Loucy (cell line): ENCODE results near the gene CDRT4.

Experiments used
- EZH2phosphoT487 ChIP-seq: fragments of 200-600 bp; IDR thresholded peaks from 2 replicates; pipeline ENCODE4 v1.6.1; 2018; ENCODE audit warnings: antibody characterized with exemption, mild to moderate bottlenecking, moderate library complexity, borderline replicate concordance
- TF ChIP-seq, protein P1 (sequence below): fragments of 200-600 bp; sonication (generic); conservative IDR thresholded peaks from 2 replicates; pipeline ENCODE4 v1.5.1; 2014; ENCODE audit warnings: mild to moderate bottlenecking, antibody characterized with exemption, low read length

DNA sequence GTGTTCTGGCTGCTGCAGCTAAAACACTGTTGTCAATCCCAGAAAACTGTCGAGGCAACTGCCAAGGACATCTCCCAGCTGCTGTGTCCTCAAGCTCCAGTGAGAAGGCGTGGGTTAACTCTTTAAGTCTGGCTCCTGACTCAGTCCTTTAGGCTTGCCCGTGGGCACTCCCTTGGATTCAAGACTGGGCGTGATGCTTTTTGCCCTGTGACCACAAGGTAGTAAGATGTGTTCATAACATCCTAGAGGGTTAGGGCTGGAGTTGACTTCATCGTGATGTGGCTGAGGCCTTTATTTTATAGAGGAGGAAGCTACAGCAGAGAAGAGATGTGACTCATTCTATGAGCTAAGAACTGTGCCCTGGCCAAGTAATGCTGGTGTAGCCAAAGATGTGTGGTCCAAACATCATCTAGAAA is 75.1 kb downstream of the CDRT4 start:
- TF ChIP-seq, protein P1, sequence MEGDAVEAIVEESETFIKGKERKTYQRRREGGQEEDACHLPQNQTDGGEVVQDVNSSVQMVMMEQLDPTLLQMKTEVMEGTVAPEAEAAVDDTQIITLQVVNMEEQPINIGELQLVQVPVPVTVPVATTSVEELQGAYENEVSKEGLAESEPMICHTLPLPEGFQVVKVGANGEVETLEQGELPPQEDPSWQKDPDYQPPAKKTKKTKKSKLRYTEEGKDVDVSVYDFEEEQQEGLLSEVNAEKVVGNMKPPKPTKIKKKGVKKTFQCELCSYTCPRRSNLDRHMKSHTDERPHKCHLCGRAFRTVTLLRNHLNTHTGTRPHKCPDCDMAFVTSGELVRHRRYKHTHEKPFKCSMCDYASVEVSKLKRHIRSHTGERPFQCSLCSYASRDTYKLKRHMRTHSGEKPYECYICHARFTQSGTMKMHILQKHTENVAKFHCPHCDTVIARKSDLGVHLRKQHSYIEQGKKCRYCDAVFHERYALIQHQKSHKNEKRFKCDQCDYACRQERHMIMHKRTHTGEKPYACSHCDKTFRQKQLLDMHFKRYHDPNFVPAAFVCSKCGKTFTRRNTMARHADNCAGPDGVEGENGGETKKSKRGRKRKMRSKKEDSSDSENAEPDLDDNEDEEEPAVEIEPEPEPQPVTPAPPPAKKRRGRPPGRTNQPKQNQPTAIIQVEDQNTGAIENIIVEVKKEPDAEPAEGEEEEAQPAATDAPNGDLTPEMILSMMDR, result no peak
- no peak for TF ChIP-seq EZH2phosphoT487
